NB4 (cell line): ENCODE results near the gene SLC22A13.
"Not testable (repeated sequence)": the region's sequence is repeated elsewhere in the genome, so short reads cannot be mapped to it uniquely, and the experiment has no call there.

ENCODE experiments used
- POLR2A ChIP-seq: IDR thresholded peaks from 2 replicates; pipeline ENCODE4 v1.6.1; 2011; ENCODE audit warnings: mild to moderate bottlenecking; ENCODE audit not compliant: insufficient read length; ENCODE audit errors: extremely low read depth
- TF ChIP-seq, protein P1 (sequence below): IDR thresholded peaks from one replicate; pipeline ENCODE4 v1.5.1; 2012; ENCODE audit warnings: low read depth, low read length
- TF ChIP-seq, protein P2 (sequence below): IDR thresholded peaks from 2 replicates; pipeline ENCODE4 v1.6.1; 2011; ENCODE audit warnings: low read depth, low read length

DNA sequence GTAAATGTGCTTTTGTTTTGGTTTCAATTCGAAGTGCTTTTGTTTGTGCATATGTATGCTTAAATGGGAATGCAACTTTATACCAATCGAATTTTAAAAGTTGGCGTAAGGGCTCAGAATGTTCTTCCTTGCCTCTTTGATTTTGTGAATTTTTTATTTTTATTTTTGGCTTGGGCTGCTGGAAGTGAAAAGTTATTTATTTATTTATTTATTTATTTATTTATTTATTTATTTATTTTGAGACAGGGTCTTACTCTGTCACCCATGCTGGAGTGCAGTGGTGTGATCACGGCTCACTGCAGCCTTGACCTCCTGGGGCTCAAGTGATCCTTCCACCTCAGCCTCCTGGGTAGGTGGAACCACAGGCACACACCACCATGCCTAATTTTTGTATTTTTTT, 22.8 kb upstream of the SLC22A13 start:
- TF ChIP-seq, protein P1, sequence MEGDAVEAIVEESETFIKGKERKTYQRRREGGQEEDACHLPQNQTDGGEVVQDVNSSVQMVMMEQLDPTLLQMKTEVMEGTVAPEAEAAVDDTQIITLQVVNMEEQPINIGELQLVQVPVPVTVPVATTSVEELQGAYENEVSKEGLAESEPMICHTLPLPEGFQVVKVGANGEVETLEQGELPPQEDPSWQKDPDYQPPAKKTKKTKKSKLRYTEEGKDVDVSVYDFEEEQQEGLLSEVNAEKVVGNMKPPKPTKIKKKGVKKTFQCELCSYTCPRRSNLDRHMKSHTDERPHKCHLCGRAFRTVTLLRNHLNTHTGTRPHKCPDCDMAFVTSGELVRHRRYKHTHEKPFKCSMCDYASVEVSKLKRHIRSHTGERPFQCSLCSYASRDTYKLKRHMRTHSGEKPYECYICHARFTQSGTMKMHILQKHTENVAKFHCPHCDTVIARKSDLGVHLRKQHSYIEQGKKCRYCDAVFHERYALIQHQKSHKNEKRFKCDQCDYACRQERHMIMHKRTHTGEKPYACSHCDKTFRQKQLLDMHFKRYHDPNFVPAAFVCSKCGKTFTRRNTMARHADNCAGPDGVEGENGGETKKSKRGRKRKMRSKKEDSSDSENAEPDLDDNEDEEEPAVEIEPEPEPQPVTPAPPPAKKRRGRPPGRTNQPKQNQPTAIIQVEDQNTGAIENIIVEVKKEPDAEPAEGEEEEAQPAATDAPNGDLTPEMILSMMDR = not testable (repeated sequence)
- TF ChIP-seq POLR2A = not testable (repeated sequence)
- TF ChIP-seq, protein P2, sequence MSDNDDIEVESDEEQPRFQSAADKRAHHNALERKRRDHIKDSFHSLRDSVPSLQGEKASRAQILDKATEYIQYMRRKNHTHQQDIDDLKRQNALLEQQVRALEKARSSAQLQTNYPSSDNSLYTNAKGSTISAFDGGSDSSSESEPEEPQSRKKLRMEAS = not testable (repeated sequence)
